ENCODE results near the gene CAND2.
"Not testable (repeated sequence)": the region's sequence is repeated elsewhere in the genome, so short reads cannot be mapped to it uniquely, and the experiment has no call there.

CAND2 gene

DNA sequence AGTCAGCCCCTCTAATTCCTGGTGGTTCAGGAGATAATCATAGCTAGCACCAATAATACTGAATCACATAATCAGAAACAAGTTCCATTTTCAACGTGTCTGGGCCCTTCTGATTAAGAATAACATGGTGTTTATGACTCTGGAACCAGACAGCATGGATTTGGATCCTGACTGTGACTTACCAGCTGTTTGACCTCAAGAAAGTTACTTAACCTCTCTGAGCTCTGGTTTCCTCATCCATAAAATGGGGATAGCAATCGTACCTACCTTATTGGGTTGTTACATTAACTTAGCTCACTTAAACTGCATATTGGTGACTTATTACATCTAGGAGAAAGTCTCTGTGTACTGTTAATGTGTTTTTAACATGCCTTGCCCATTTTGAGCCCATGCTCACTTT is 26.7 kb upstream of the CAND2 start:
- no peak for TF ChIP-seq Cebpa-rat (IDR thresholded peaks at IDR 0.05)
- Histone ChIP-seq H3K4me3 (no peak overlapping the region), H3K36me3 (no peaks in the 10 kb centered on the region), H3K4me1 (peaks cover 3% of the 10 kb centered on the region), H3K27me3 (no peaks in the 10 kb centered on the region), H3K4me2 (no peak overlapping the region), H3K9me3 (no peaks in the 10 kb centered on the region), H3K9ac (no peak overlapping the region), H3K27ac (no peak overlapping the region), H4K20me1 (no peaks in the 10 kb centered on the region)

DNA sequence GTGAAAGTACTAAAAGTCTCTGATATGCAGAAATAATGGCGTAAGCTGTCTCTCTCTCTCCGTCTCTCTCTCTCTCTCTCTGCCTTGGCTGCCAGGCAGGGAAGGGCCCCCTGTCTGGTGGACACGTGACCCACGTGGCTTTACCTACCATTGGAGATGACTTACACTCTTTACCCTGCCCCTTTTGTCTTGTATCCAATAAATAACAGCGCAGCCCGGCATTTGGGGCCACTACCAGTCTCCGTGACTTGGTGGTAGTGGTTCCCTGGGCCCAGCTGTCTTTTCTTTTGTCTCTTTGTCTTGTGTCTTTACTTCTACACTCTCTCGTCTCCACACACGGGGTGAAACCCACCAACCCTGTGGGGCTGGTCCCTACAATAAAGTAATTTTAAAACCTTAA is 25.2 kb upstream of the CAND2 start:
- Histone ChIP-seq H3K9ac (no peak overlapping the region), H4K20me1 (no peaks in the 10 kb centered on the region), H3K4me2 (no peak overlapping the region), H3K27ac (no peak overlapping the region), H3K4me1 (peaks cover 10% of the 10 kb centered on the region), H3K27me3 (no peaks in the 10 kb centered on the region), H3K9me3 (no peaks in the 10 kb centered on the region), H3K36me3 (no peaks in the 10 kb centered on the region), H3K4me3 (no peak overlapping the region)
- no peak for TF ChIP-seq Cebpa-rat (IDR thresholded peaks at IDR 0.05)

DNA sequence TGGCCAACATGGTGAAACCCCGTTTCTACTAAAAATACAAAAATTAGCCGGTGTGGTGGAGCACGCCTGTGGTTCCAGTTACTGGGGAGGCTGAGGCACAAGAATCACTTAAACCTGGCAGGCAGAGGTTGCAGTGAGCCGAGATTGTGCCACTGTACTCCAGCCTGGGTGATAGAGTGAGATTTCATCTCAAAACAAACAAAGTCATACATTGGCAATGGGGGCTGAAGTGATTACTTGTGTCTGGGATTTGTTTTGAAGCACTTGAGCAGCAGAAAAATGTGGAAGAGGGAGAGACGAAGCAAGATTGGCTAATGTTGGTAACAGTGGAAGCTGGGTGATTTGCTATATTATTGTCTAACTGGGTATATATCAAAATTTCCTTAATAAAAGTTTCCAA is 24.0 kb upstream of the CAND2 start:
- Histone ChIP-seq H3K27me3 (no peaks in the 10 kb centered on the region), H4K20me1 (no peaks in the 10 kb centered on the region), H3K4me2 (no peak overlapping the region), H3K4me1 (peaks cover 10% of the 10 kb centered on the region), H3K9me3 (no peaks in the 10 kb centered on the region), H3K4me3 (no peak overlapping the region), H3K9ac (no peak overlapping the region), H3K27ac (no peak overlapping the region), H3K36me3 (no peaks in the 10 kb centered on the region)
- no peak for TF ChIP-seq Cebpa-rat (IDR thresholded peaks at IDR 0.05)

DNA sequence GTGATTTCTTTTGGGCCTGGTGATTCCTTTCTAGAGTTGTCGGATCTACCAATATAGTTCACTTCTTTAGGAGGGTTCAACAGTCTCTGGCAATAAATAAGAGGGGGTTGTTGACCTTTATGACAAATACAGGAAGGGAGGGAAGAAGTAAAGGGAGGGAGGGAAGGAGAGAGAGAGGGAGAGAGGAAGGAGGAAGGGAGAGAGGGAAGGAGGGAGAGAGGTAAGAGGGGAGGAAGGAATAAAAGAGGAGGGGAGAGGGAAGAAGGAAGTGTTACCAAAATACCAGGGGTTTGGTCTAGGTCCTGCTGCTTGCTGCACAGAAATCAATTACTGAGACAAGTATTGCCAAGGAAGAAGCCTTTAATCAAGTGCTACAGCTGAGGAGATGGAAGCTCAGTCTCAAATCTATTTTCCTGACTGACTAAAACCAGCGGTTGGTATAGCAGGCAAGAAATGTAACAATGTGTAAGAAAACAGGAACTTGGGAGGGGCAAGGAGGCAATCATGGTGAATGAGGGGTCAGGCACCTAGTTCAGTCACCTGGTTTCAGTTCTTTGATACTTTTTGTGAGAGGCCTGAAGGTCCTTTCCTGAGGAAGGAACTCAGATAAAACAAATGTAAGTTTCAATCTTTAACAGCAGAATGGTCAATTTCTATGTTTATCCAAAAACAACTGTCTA is 23.3 kb upstream of the CAND2 start:
- H3K4me2 ChIP-seq: no peak overlapping the region
- H3K27ac ChIP-seq: no peak overlapping the region
- H3K27me3 ChIP-seq: no peaks in the 10 kb centered on the region
- H3K4me1 ChIP-seq: peaks cover 10% of the 10 kb centered on the region
- no peak overlapping the region for H3K4me3 ChIP-seq
- H4K20me1 ChIP-seq: no peaks in the 10 kb centered on the region
- no peaks in the 10 kb centered on the region for H3K36me3 ChIP-seq
- TF ChIP-seq Cebpa-rat (IDR thresholded peaks at IDR 0.05): no peak
- no peaks in the 10 kb centered on the region for H3K9me3 ChIP-seq
- H3K9ac ChIP-seq: no peak overlapping the region

DNA sequence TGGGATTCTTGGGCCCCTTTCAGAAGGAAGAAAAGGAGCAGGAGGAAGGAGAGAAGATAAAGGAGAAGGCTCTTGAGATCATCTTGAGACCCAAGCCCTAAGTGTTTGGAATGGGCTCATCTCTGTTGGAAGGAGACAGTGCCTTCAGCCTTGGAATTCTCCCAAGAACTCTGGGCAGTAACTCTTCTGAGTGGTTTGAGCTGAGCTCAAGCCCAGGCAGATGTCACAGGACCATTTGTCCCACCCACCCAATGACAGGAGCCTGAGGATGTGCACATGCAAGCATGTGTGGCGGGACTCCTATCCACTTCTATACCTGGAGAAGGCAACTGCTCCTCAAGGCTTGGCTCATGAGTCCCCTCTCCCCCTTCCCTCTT is 22.8 kb upstream of the CAND2 start:
- no peak for TF ChIP-seq Cebpa-rat (IDR thresholded peaks at IDR 0.05)
- Histone ChIP-seq H3K4me3 (no peak overlapping the region), H3K9ac (no peak overlapping the region), H3K27ac (no peak overlapping the region), H3K9me3 (no peaks in the 10 kb centered on the region), H3K27me3 (no peaks in the 10 kb centered on the region), H3K4me2 (no peak overlapping the region), H3K4me1 (peaks cover 10% of the 10 kb centered on the region), H4K20me1 (no peaks in the 10 kb centered on the region), H3K36me3 (no peaks in the 10 kb centered on the region)

DNA sequence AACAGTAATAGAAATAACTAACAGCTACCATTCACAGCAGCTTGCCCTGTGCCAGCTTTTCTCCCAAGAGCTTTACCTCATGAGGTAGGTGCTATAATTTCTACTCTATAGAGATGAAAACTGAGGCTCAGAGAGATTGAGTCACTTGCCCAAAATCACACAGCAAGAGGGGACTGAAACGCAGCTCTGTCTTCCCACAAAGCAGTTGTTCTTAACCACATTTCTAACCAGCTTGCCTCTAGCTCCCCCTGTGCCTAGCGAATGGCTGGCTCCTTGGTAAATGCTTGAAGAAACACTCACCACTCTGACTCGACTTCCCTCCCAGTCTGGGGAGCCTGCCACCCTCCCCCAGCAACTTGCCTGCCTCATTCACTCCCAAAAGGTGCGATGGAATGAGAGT is 21.9 kb upstream of the CAND2 start:
- TF ChIP-seq Cebpa-rat (IDR thresholded peaks at IDR 0.05): no peak
- no peaks in the 10 kb centered on the region for H3K36me3 ChIP-seq
- H3K9ac ChIP-seq: no peak overlapping the region
- no peaks in the 10 kb centered on the region for H3K27me3 ChIP-seq
- H3K4me1 ChIP-seq: peaks cover 10% of the 10 kb centered on the region
- H3K9me3 ChIP-seq: no peaks in the 10 kb centered on the region
- H3K27ac ChIP-seq: no peak overlapping the region
- H4K20me1 ChIP-seq: no peaks in the 10 kb centered on the region
- H3K4me2 ChIP-seq: peak overlapping the region; percentile 42
- no peak overlapping the region for H3K4me3 ChIP-seq

DNA sequence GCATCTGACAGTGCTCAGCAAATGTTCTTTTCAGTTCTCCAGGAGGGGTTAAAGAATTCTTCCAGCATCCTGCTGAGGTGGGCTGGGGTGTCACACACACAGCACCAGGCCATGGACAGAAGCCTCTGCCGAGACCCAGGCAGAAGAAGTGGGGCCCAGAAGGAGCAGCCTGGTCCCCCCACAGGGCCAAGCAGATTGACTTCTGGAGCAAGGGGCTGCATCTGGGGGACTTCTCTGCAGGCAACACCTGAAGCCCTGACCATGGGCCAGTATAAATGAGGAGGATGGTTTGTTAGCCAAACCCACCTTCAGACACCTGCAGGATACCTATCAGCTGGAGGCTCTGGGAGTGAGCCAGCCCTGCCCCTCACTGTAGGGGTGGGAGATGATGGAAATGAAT is 21.3 kb upstream of the CAND2 start:
- no peaks in the 10 kb centered on the region for H3K27me3 ChIP-seq
- no peaks in the 10 kb centered on the region for H4K20me1 ChIP-seq
- H3K4me3 ChIP-seq: no peak overlapping the region
- peak overlapping the region; percentile 42 for H3K4me2 ChIP-seq
- no peaks in the 10 kb centered on the region for H3K36me3 ChIP-seq
- H3K27ac ChIP-seq: no peak overlapping the region
- H3K9me3 ChIP-seq: no peaks in the 10 kb centered on the region
- TF ChIP-seq Cebpa-rat (IDR thresholded peaks at IDR 0.05): no peak
- no peak overlapping the region for H3K9ac ChIP-seq
- H3K4me1 ChIP-seq: peaks cover 10% of the 10 kb centered on the region

DNA sequence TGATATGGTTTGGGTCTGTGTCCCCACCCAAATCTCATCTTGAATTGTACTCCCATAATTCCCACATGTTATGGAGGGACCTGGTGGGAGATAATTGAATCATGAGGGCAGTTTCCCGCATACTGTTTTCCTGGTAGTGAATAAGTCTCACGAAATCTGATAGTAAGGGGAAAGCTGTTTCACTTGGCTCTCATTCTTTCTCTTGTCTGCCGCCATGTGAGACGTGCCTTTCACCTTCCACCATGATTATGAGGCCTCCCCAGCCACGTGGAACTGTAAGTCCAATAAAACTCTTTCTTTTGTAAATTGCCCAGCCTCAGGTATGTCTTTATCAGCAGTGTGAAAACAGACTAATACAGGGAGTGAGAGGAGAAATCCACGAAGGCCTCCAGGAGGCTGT is 20.5 kb upstream of the CAND2 start:
- H3K4me1 ChIP-seq: peaks cover 10% of the 10 kb centered on the region
- not testable (repeated sequence) for H3K27me3 ChIP-seq, H3K4me2 ChIP-seq, H3K36me3 ChIP-seq, H3K4me3 ChIP-seq, H4K20me1 ChIP-seq, H3K9ac ChIP-seq, H3K9me3 ChIP-seq, H3K27ac ChIP-seq

DNA sequence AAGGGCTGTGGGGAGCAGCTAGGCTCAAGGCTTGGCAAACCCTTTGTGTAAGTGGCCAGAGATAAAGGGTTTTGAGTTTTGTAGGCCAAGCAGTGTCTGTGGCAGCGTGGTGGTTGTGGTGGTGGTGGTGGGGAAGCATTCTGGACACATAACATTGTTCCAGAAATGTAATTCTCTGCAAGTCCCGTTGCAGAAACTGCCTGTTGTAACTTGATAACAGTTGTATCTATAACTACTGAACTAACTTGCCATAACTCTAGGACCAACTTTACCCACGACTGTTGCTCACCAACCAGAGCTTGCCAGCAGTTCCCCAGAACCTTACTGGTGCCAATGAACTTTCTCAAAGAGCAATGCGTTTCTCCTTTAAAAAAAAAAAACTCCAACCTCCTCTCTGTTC is 19.3 kb upstream of the CAND2 start:
- H3K27ac ChIP-seq: no peak overlapping the region
- H3K36me3 ChIP-seq: no peaks in the 10 kb centered on the region
- no peak overlapping the region for H3K9ac ChIP-seq
- H3K4me1 ChIP-seq: peaks cover 10% of the 10 kb centered on the region
- no peaks in the 10 kb centered on the region for H3K9me3 ChIP-seq
- H3K4me2 ChIP-seq: no peak overlapping the region
- H3K27me3 ChIP-seq: no peaks in the 10 kb centered on the region
- H4K20me1 ChIP-seq: no peaks in the 10 kb centered on the region
- no peak overlapping the region for H3K4me3 ChIP-seq
- no peak for TF ChIP-seq Cebpa-rat (IDR thresholded peaks at IDR 0.05)

DNA sequence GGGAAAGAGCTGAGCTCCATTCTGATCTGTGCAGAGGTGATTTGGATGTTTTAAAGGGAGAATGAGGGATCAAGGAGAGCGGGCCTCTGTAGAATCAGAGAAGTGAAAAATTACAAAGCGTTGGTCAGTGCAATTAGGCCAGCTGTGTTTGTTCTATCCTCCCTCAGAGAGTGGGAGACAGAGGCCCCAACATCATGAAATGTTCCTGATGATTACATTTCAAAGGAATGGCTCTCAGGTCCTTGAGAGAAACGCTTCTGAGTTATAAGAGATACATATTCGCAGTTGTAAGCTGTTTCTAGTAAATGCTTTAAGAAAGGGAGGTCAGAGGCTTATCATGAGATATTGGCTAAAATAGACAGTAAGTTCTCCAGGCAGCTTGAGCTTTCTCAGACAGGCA is 15.7 kb upstream of the CAND2 start:
- no peak overlapping the region for H3K4me2 ChIP-seq
- H3K9me3 ChIP-seq: no peaks in the 10 kb centered on the region
- H3K27ac ChIP-seq: no peak overlapping the region

DNA sequence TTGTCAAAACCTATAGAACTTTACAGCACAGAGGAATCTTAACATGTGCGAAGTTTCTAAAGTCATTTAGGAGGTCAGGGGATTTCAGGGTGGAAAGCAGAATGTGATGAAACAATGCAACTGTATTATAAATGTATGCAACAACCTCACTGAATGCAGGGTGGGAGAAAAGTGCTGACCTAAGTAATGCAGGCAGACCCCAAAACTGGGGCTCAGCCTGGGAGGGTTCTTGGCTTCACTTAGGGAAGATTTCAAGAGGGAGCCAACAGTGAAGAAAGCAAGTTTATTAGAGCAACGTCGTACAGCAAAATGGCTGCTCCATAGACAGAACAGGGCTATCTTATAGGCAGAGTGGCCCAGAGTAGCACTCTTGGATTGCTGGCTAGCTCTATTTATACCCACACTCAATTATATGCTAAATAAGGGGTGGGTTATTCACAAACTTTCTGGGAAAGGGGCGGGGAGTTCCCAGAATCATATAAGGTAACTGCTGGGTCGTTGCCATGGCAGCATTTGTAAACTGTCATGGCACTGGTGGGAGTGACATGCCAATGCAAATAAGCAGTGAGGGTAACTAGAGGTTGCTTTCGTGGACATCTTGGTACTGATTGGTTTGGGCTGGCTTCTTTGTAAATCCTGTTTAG is 14.2 kb upstream of the CAND2 start:
- H4K20me1 ChIP-seq: no peaks in the 10 kb centered on the region
- no peak overlapping the region for H3K4me3 ChIP-seq
- H3K36me3 ChIP-seq: no peaks in the 10 kb centered on the region
- TF ChIP-seq Cebpa-rat (IDR thresholded peaks at IDR 0.05): no peak
- H3K27me3 ChIP-seq: no peaks in the 10 kb centered on the region
- H3K9me3 ChIP-seq: no peaks in the 10 kb centered on the region
- no peak overlapping the region for H3K27ac ChIP-seq
- no peaks in the 10 kb centered on the region for H3K4me1 ChIP-seq
- no peak overlapping the region for H3K4me2 ChIP-seq
- H3K9ac ChIP-seq: no peak overlapping the region

More for the DNA sequence above, 15.7 kb upstream of the CAND2 start:
- H3K9ac ChIP-seq: no peak overlapping the region
- no peaks in the 10 kb centered on the region for H4K20me1 ChIP-seq
- TF ChIP-seq Cebpa-rat (IDR thresholded peaks at IDR 0.05): no peak
- H3K4me1 ChIP-seq: no peaks in the 10 kb centered on the region
- H3K36me3 ChIP-seq: no peaks in the 10 kb centered on the region
- no peak overlapping the region for H3K4me3 ChIP-seq
- no peaks in the 10 kb centered on the region for H3K27me3 ChIP-seq
